GM21619 (cell line): Measurements from ENCODE around the gene TPO.
"Not testable (repeated sequence)": the region's sequence is repeated elsewhere in the genome, so short reads cannot be mapped to it uniquely, and the experiment has no call there.

Experiments used
- ATAC-seq: cut with Tn5 transposase; IDR thresholded peaks from one replicate; pipeline ENCODE4 v1.9.1; 2021; ENCODE audit not compliant: unreplicated experiment

TPO gene

GRCh38 chr2:1481406-1482252 lies 68.4 kb downstream of the TPO start:
- ATAC-seq = no peak

DNA sequence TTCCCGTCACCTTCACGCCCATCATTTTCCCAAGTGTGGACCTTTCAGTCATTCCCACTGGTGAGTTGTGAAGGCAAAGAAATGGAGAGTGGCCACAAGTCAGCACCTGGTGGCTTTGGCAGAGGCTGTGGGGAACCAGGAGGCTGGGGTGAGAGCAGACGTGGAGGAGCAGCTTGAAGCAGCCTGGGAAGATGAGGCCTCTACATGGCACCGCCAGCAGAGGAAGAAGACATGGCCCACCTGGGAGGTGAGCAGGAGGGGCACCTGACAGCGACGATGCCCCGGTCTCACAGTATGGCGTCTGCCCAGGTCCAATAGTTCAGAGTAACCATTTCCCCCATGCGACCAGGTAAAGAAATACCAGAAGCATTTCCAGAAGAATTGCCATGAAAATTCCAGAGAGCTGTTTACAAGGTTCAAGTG lies 69.0 kb downstream of the TPO start:
- no peak for ATAC-seq

- ATAC-seq = no peak
Observed at GRCh38 chr2:1482981-1483380, 69.7 kb downstream of the TPO start.

DNA sequence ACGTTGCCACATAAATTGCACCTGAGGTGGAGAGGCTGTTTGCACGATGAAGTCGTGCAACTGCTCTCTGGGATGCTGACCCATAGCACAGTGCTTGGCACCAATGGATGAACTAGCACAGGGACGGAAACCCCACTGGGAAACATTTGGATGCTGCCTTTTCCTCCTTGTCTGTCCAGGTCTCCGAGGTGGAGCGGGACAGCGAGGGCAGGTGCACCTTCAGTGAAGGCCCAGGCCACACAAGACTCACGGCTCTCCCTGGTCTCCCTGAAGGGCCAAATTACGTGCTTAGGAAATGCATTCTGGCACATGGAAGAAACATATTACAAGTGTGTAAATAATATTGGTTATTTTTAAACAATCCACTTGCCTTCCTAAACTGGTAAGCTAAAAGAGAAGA lies 70.3 kb downstream of the TPO start:
- ATAC-seq = no peak

DNA sequence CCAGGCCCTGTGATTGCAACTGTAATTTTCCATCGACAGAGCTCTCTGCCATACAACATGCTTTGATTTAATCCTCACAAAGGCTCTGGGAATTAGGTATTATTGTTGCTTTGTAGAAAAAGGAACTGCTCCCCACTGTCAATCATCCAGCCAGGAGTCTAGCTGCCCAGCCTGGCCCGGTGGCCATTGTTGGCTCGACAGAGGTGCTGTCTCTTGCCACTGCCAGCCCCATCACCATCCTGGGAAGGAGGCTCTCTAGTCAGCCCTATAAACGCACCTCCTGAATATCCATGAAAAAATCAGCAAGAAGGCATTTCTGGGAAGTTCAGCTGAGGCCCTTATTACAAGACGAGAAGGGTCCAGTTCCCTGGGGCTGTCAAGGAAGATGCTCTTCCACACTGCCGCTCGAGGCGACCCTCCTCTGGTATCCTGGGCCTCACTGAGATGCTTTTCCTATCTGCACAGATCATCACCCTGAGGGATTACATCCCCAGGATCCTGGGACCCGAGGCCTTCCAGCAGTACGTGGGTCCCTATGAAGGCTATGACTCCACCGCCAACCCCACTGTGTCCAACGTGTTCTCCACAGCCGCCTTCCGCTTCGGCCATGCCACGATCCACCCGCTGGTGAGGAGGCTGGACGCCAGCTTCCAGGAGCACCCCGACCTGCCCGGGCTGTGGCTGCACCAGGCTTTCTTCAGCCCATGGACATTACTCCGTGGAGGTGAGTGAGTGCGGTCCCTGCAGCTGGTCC lies 71.0 kb downstream of the TPO start:
- no peak for ATAC-seq

DNA sequence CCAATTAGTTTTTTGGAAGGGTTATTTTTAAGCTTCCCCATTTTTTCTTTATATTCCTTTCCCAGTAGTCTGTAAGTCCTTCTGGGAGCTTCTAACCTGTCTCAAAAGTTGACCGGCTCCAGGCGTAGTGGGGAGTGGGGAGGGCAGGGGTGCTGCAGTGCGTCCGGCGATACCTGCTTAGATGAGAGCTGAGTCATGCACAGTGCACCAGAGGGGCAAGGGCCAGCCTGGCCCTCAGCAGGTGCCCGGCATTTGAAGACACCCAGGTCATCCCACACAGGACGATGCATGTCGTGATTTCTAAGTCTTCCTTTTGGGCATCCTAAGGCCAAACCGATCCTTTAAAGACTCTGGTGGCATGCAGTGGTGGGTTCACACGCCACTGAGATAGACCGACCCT lies 73.4 kb downstream of the TPO start:
- no peak for ATAC-seq

- no peak for ATAC-seq
Observed at GRCh38 chr2:1487758-1488157, 74.5 kb downstream of the TPO start.

- ATAC-seq = no peak
Observed at GRCh38 chr2:1488181-1488671, 75.0 kb downstream of the TPO start.

- ATAC-seq = no peak
Observed at GRCh38 chr2:1488851-1489250, 75.6 kb downstream of the TPO start.

DNA sequence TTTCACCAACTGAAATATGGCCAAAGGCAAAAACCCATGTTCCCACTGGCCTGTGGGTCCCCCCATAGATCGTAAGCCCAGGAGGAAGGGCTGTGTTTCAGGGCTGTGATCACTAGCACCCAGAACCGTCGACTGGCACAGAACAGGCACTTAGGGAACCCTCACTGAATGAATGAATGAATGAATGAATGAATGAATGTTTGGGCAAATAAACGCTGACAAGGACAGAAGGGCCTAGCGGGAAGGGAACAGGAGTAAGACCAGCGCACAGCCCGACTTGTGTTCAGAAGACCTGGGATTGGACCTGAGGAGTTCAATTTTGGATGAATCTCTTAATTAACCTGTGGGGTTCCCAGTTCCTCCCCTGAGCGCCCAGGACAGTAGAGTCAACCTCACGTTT lies 76.2 kb downstream of the TPO start:
- no peak for ATAC-seq

- ATAC-seq = not testable (repeated sequence)
Observed at GRCh38 chr2:1490381-1490780, 77.1 kb downstream of the TPO start.

GRCh38 chr2:1491751-1492150 lies 78.5 kb downstream of the TPO start:
- no peak for ATAC-seq

DNA sequence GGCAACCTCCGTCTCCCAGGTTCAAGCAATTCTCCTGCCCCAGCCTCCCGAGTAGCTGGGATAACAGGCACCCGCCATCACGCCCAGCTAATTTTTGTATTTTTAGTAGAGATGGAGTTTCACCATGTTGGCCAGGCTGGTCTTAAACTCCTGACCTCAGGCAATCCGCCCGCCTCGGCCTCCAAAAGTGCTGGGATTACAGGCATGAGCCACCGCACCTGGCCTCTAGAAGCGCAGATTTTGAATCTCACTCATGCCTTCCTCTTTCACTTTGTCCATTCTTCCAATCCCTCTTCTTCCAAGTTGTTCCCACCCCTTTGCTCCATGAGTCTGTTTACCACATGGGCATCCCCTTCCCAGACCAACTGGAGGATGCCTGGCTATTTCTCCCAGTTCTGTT lies 79.0 kb downstream of the TPO start:
- ATAC-seq = not testable (repeated sequence)

DNA sequence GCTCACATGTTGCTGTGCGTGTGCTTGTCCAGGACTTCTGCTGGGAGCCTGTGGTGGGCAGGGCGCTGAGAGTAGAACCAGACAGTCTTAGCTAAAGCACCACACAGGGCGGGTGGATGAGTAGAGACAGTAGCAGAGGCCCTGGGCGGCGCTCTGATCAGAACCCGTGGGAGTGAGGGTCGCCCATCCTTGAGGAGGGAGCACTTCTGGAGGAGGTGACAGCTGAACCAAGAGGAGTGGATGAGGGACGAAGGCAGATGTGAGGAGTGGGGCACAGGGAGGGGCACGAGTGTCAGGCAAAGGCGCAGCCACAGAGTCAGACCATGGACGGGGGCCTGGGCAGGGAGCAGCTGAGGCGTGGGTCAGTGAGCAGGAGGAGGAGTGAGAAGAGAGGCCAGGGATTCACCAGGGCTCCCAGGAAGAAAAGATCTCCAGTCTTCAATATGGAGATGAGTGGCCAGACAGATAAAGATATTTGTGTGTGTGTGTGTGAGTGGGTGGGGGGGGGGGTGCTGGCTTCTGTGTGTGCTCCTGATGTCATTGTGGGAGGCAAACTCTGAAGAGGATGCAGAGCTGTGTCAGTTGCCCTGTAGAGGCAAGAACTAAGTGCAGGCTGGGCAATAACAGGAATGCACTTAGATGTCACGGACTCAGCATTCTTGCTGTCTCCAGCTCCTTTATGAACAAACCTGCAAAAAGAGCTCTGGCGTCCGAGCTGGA lies 79.6 kb downstream of the TPO start:
- ATAC-seq = no peak

DNA sequence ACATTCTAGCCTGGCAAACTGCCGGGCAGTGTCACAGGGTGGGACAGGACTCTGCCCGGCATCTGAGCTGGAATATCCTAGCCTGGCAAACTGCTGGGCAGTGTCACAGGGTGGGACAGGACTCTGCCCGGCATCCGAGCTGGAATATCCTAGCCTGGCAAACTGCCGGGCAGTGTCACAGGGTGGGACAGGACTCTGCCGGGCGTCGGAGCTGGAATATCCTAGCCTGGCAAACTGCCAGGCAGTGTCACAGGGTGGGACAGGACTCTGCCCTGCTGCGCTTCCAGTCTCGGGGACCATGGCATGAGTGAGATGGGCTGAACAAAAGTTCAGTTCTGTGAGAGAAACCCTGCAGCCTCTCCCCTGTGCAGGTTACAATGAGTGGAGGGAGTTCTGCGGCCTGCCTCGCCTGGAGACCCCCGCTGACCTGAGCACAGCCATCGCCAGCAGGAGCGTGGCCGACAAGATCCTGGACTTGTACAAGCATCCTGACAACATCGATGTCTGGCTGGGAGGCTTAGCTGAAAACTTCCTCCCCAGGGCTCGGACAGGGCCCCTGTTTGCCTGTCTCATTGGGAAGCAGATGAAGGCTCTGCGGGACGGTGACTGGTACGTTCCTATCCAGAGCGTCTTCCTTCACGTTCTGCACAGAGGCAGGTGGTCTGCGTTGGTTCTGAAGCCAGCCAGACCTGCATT lies 80.3 kb downstream of the TPO start:
- ATAC-seq = no peak

GRCh38 chr2:1494257-1494656 lies 81.0 kb downstream of the TPO start:
- ATAC-seq = no peak

GRCh38 chr2:1494906-1495305 lies 81.6 kb downstream of the TPO start:
- ATAC-seq = no peak

DNA sequence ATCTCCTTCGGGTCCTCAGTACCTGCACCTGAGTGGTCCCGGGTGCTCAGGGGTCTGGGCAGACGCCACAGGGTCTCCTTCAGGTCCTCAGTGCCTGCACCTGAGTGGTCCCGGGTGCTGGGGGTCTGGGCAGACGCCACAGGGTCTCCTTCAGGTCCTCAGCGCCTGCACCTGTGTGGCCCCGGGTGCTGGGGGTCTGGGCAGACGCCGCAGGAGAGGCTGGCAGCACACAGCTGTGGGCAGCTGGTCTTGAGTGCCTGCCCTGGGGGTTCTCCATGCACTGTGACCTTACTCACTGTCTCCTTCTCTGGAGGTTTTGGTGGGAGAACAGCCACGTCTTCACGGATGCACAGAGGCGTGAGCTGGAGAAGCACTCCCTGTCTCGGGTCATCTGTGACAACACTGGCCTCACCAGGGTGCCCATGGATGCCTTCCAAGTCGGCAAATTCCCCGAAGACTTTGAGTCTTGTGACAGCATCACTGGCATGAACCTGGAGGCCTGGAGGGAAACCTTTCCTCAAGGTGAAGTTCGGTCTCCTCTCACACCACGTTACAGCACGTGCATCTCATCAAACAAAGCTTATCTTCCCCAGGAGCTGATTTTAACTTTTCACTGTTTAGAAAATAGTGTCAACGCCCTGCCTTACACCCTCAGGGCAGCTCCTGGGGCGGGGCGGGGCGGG lies 82.6 kb downstream of the TPO start:
- ATAC-seq = no peak

DNA sequence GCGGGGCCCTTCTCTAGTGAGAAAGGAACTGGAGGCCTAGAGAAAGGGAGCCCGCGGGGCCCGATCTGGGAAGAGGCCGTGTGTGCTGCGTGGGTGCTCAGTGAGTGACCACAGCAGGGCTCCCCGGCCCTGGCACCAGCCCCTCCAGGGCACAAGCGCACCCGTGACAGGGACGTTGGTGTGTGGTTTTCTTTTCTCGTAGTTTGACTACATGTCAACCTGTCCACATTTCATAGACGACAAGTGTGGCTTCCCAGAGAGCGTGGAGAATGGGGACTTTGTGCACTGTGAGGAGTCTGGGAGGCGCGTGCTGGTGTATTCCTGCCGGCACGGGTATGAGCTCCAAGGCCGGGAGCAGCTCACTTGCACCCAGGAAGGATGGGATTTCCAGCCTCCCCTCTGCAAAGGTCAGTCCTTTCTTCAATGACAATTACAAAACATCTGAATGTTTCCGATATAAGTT lies 83.1 kb downstream of the TPO start:
- ATAC-seq = no peak

GRCh38 chr2:1497122-1497611 lies 83.9 kb downstream of the TPO start:
- ATAC-seq = no peak
